ENCODE results near the gene FAM161A.

The FAM161A gene

DNA sequence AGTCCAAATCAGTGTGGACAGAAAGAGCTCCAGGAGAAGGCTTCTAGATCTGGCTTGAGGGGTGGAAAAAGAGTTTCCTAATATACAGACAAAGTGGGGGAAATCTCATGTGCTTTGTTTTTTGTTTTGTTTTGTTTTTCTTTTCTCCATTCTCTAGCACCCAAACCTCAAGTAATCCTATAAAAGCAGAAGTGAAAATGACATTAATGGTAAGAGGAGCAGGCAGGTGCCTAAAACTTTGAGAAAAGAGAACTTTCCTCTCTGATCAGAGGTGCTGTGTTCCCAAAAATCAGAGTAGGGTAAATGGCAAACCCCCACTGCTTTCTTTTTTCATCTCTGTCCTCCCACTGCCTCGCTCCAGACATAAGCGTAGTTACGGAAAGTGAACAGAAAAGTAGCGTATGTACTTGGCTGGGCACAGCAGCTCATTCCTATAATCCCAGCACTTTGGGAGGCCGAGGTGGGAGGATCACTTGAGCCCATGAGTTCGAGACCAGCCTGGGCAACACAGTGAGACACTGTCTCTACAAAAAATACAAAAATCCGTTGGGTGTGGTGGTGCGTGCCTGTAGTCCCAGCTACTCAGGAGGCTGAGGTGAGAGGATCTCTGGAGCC is 77.8 kb downstream of the FAM161A start:
- DNase-seq: no peak
